Ovary (tissue), 9 donors: Measurements from ENCODE around the gene HSD17B8. TPM values are rescaled to one million over a fixed set of nuclear protein-coding genes. Genes with fewer than 3 reads are reported as not detected.
A peak's percentile ranks its signal among the peaks of the same experiment; 100 is the strongest.

Experiments
- DNase-seq, 5 donors: peaks; one replicate each; pipeline ENCODE4 v3.0.0-alpha.2; 2019 to 2020
- H3K27ac ChIP-seq, 2 donors: fragments of 200-600 bp; one replicate each; pipeline versions ENCODE4 v1.5.1 to v1.8.0; 2019 to 2022
- H3K27me3 ChIP-seq: fragments of 200-600 bp; one replicate; pipeline ENCODE4 v1.8.0; 2022
- H3K36me3 ChIP-seq: fragments of 200-600 bp; sonication (generic); one replicate; pipeline ENCODE4 v1.5.1; 2019
- H3K4me1 ChIP-seq: one replicate; pipeline ENCODE4 v1.8.1; 2013; ENCODE audit warnings: mild to moderate bottlenecking, moderate library complexity; ENCODE audit not compliant: insufficient read depth
- H3K4me3 ChIP-seq: fragments of 200-600 bp; sonication (generic); one replicate; pipeline ENCODE4 v1.5.1; 2017
- H3K9me3 ChIP-seq, 2 donors: fragments of 200-600 bp in 1 of 2; sonication (generic) in 1 of 2; one replicate each; pipeline versions ENCODE4 v1.5.1 to v1.8.1; 2013 to 2019; ENCODE audit warnings: mild to moderate bottlenecking in 1 of 2, moderate library complexity in 1 of 2
- CTCF ChIP-seq, 3 donors: fragments of 450-650 bp in 2 of 3; fragments of 200-600 bp in 1 of 3; IDR thresholded peaks; one replicate each; pipeline versions ENCODE4 v1.5.1 to v1.8.0; 2016 to 2022; ENCODE audit warnings: antibody characterized with exemption in 3 of 3, mild to moderate bottlenecking in 1 of 3
- EP300 ChIP-seq: sonication (generic); formaldehyde crosslinking; IDR thresholded peaks from one replicate; pipeline ENCODE4 v1.6.1; 2017; ENCODE audit warnings: antibody characterized with exemption
- POLR2A ChIP-seq: fragments of 450-650 bp; IDR thresholded peaks from one replicate; pipeline ENCODE4 v1.6.1; 2017; ENCODE audit warnings: antibody characterized with exemption, mild to moderate bottlenecking, moderate library complexity
- WGBS, 3 donors: extraction: QIAGEN DNeasy Blood & Tissue Kit in 1 of 3; methylation state at CpG; one replicate each; pipeline versions ENCODE4 v1.1.5 to v1.1.7; 2013 to 2017; 5-methylcytosine and 5-hydroxymethylcytosine counted together
- intact Hi-C, 4 donors: fragments of 100-400 bp; cut with DNase I; formaldehyde crosslinking; loops; one replicate each; pipeline versions ENCODE4 v1.11.0 to v1.15.1; 2022 to 2023
- polyA plus RNA-seq, 2 donors: library from polyadenylated mRNA; stranded (reverse); fragments of 200-250 nt in 1 of 2; fragments of 350-450 nt in 1 of 2; fragmentation: Illumina TruSeq in 1 of 2; extraction: RNeasy Lipid Tissue Mini Kit (QIAGEN cat#74804) in 1 of 2; gene quantifications; one replicate each; pipeline ENCODE4 v1.2.3, GENCODE V29; 2013 to 2014
- total RNA-seq, 7 donors: library from RNA; depleted of rRNA in 2 of 7; stranded (reverse); fragments of >200 nt in 2 of 7; fragmentation: NEBNext Ultra II Directional in 3 of 7; extraction: Animal tissue kit (Norgen Biotek cat#: 25700) in 3 of 7; gene quantifications; one replicate each; pipeline versions ENCODE4 v1.1.0 to v1.2.4, GENCODE V29; 2016 to 2023
- donor health status: DM: no; HTN: no; CAD: no; lungs with moderate emphysema.
- donor health status: DM: no; HTN: no; CAD: no.
- donor health status: Bipolar disorder and iron deficiency.
- donor health status: DM: yes; HTN: yes; CAD: no.
- donor health status: DM: no; HTN: no; CAD: no.
- donor health status: DM: yes; HTN: yes; CAD: no.

The HSD17B8 gene
- total and polyA plus RNA-seq, 9 donors = 4.0 to 18.4 (median 8.8) TPM

DNA sequence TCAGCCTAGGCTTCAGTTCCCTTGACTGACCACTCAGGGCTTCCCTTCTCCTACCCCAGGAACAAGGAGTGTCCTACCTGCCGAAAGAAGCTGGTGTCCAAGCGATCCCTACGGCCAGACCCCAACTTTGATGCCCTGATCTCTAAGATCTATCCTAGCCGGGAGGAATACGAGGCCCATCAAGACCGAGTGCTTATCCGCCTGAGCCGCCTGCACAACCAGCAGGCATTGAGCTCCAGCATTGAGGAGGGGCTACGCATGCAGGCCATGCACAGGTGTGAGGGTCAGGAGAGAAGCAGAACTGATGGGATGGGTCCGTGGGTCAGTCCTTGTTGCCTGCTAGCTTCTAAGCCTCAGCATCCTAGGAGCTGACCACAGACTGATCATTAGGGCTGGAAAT is 5.4 kb downstream of the HSD17B8 start:
- intact Hi-C loops = no loop called here
- H3K9me3 ChIP-seq = no peaks in the 10 kb centered on the region
- TF ChIP-seq CTCF (IDR thresholded peaks at IDR 0.05) (no peak), POLR2A (no peak), EP300 (no peak)
- no peaks in the 10 kb centered on the region for H3K27me3 ChIP-seq
- H3K36me3 ChIP-seq = no peaks in the 10 kb centered on the region
- WGBS, 3 donors = 87 to 92% (median 90%) methylated on average over 9 to 10 of the region's 10 CpGs
- peaks cover 20% of the 10 kb centered on the region for H3K4me1 ChIP-seq
- no peak overlapping the region for H3K27ac ChIP-seq
- no peak for DNase-seq
- no peak overlapping the region for H3K4me3 ChIP-seq

GRCh38 chr6:33211136-33211535 is 6.7 kb downstream of the HSD17B8 start:
- no peak overlapping the region for H3K27ac ChIP-seq
- no peaks in the 10 kb centered on the region for H3K9me3 ChIP-seq
- no peaks in the 10 kb centered on the region for H3K36me3 ChIP-seq
- H3K4me1 ChIP-seq = peaks cover 15% of the 10 kb centered on the region
- TF ChIP-seq POLR2A (no peak), EP300 (no peak), CTCF (IDR thresholded peaks at IDR 0.05) (no peak)
- no peak overlapping the region for H3K4me3 ChIP-seq
- WGBS, 3 donors = 70 to 74% (median 73%) methylated on average over 17 of the region's 17 CpGs
- intact Hi-C loops = no loop called here
- DNase-seq = no peak
- H3K27me3 ChIP-seq = no peaks in the 10 kb centered on the region

- H3K36me3 ChIP-seq = no peaks in the 10 kb centered on the region
- no peaks in the 10 kb centered on the region for H3K27me3 ChIP-seq
- H3K27ac ChIP-seq = no peak overlapping the region
- no peaks in the 10 kb centered on the region for H3K9me3 ChIP-seq
- TF ChIP-seq EP300 (no peak), POLR2A (no peak), CTCF (IDR thresholded peaks at IDR 0.05) (no peak)
- intact Hi-C loops = no loop called here
- 79% methylated on average over 18 of the region's 18 CpGs for WGBS, 3 donors
- no peak for DNase-seq
- H3K4me1 ChIP-seq = peaks cover 15% of the 10 kb centered on the region
- no peak overlapping the region for H3K4me3 ChIP-seq
Observed at GRCh38 chr6:33211666-33212422, 7.4 kb downstream of the HSD17B8 start.

- WGBS, 3 donors = 0 to 1% (median 0%) methylated on average over 6 of the region's 6 CpGs
- TF ChIP-seq CTCF (IDR thresholded peaks at IDR 0.05) (no peak), POLR2A (no peak), EP300 (no peak)
- Histone ChIP-seq H3K27ac (peak overlapping the region in 1 of 2 donors; percentile 7), H3K36me3 (no peaks in the 10 kb centered on the region), H3K27me3 (no peaks in the 10 kb centered on the region), H3K4me3 (peak overlapping the region; percentile 36), H3K4me1 (peaks cover 11% of the 10 kb centered on the region), H3K9me3 (no peaks in the 10 kb centered on the region)
- intact Hi-C loops = no loop called here
- no peak for DNase-seq
Observed at GRCh38 chr6:33212857-33213165, 8.4 kb downstream of the HSD17B8 start.
